HCT116 (cell line): ENCODE results near the gene RTKN2. TPM values are rescaled to one million over a fixed set of nuclear protein-coding genes. Genes with fewer than 3 reads are reported as not detected.

Experiments used
- ATAC-seq: fragments of 200-7000 bp; cut with Tn5 transposase; 2 replicates; pipeline ENCODE4 v1.9.1; 2020; ENCODE audit warnings: mild to moderate bottlenecking, moderate library complexity
- BruUV-seq: library from RNA; stranded (reverse); fragments of 400-500 nt; replicated peaks from 2 replicates; lab custom pipeline; 2021; lab: Mats Ljungman, UMichigan
- CTCF ChIA-PET: fragments of 300-600 bp; sonication (Branson Sonifier 250); formaldehyde crosslinking; loops from one replicate; lab custom pipeline; 2021; ENCODE audit warnings: antibody characterized with exemption; lab: Charles Lee
- POLR2A ChIA-PET: fragments of 300-600, 350-600 bp; sonication (Branson Sonifier 250); formaldehyde crosslinking; loops from one replicate; lab custom pipeline; 2021; ENCODE audit warnings: antibody characterized with exemption; lab: Charles Lee
- RAD21 ChIA-PET, 2 experiments: fragments of 300-600 bp; sonication (Branson Sonifier 250); formaldehyde crosslinking; loops; one replicate each; lab custom pipeline; 2023; ENCODE audit warnings: low total read pairs in 2 of 2; ENCODE audit not compliant: uncharacterized antibody in 2 of 2, unreplicated experiment in 2 of 2, low non-redundant PET in 1 of 2; lab: Charles Lee
- DNase-seq: peaks from one replicate; pipeline ENCODE4 v3.0.0-alpha.2; 2010; ENCODE audit warnings: low read depth, low spot score
- H2AFZ ChIP-seq: fragments of 200-600 bp; shearing (Covaris generic), sonication (generic); 2 replicates; pipeline ENCODE4 v1.6.1; 2017; ENCODE audit warnings: low read depth, mixed run types, mixed read lengths, antibody characterized with exemption, low read length; ENCODE audit not compliant: poor library complexity, severe bottlenecking
- H3K27ac ChIP-seq: 2 replicates; pipeline ENCODE4 v1.5.1; 2012; ENCODE audit warnings: low read depth, low read length
- H3K27me3 ChIP-seq: fragments of 200-600 bp; sonication (generic); 2 replicates; pipeline ENCODE4 v1.6.1; 2016; ENCODE audit warnings: mixed run types, low read length, mixed read lengths; ENCODE audit not compliant: insufficient read depth
- H3K36me3 ChIP-seq, 2 experiments: fragments of 200-500 bp in 1 of 2; fragments of 200-600 bp in 1 of 2; sonication (Bioruptor generic) in 1 of 2; sonication (generic) in 1 of 2; 2 replicates each; pipeline versions ENCODE4 v1.5.1 to v1.6.1; 2014 to 2016; ENCODE audit warnings: low read length in 2 of 2, inconsistent platforms in 1 of 2, mixed read lengths in 1 of 2, mixed run types in 1 of 2; ENCODE audit not compliant: insufficient read depth in 2 of 2, control insufficient read depth in 1 of 2
- H3K4me1 ChIP-seq, 2 experiments: fragments of 200-600 bp in 1 of 2; sonication (generic) in 1 of 2; 2 replicates each; pipeline versions ENCODE4 v1.5.1 to v1.6.1; 2012 to 2017; ENCODE audit warnings: low read length in 2 of 2, inconsistent platforms in 1 of 2, mild to moderate bottlenecking in 1 of 2, mixed read lengths in 1 of 2, mixed run types in 1 of 2, moderate library complexity in 1 of 2; ENCODE audit not compliant: insufficient read depth in 2 of 2, control insufficient read depth in 1 of 2
- H3K4me2 ChIP-seq: fragments of 200-600 bp; sonication (generic); 2 replicates; pipeline ENCODE4 v1.6.1; 2017; ENCODE audit warnings: mixed run types, low read length, mixed read lengths
- H3K4me3 ChIP-seq, 2 experiments: fragments of 200-600 bp in 1 of 2; sonication (generic) in 1 of 2; replicated peaks in 1 of 2; 2 replicates each; pipeline ENCODE4 v1.5.1; 2011 to 2016; ENCODE audit warnings: low read length in 2 of 2, control low read depth in 1 of 2, low read depth in 1 of 2, mild to moderate bottlenecking in 1 of 2, mixed read lengths in 1 of 2, mixed run types in 1 of 2
- H3K79me2 ChIP-seq: fragments of 200-600 bp; sonication (generic); 2 replicates; pipeline ENCODE4 v1.6.1; 2017; ENCODE audit warnings: mild to moderate bottlenecking, mixed run types, low read length, moderate library complexity, mixed read lengths; ENCODE audit not compliant: insufficient read depth
- H3K9ac ChIP-seq: fragments of 200-600 bp; sonication (generic); 2 replicates; pipeline ENCODE4 v1.6.1; 2016; ENCODE audit warnings: low read length, mixed read lengths
- H3K9me2 ChIP-seq: fragments of 200-600 bp; sonication (generic), shearing (Covaris generic); 2 replicates; pipeline ENCODE4 v1.6.1; 2017; ENCODE audit warnings: mixed run types, mild to moderate bottlenecking, moderate library complexity; ENCODE audit not compliant: insufficient read depth
- H3K9me3 ChIP-seq, 2 experiments: fragments of 200-500 bp in 1 of 2; fragments of 200-600 bp in 1 of 2; sonication (Bioruptor generic) in 1 of 2; sonication (generic) in 1 of 2; 2 replicates each; pipeline ENCODE4 v1.6.1; 2014 to 2017; ENCODE audit warnings: low read length in 2 of 2, mixed read lengths in 2 of 2, inconsistent platforms in 1 of 2, low read depth in 1 of 2, mild to moderate bottlenecking in 1 of 2, mixed run types in 1 of 2, moderate library complexity in 1 of 2; ENCODE audit not compliant: control insufficient read depth in 1 of 2, insufficient read depth in 1 of 2
- H4K20me1 ChIP-seq: fragments of 200-600 bp; sonication (generic), shearing (Covaris generic); 2 replicates; pipeline ENCODE4 v1.6.1; 2017; ENCODE audit warnings: mixed run types, mild to moderate bottlenecking, moderate library complexity; ENCODE audit not compliant: insufficient read depth
- CEBPB ChIP-seq: IDR thresholded peaks from 2 replicates; pipeline ENCODE4 v1.6.1; 2012; ENCODE audit warnings: low read depth
- CTCF ChIP-seq, 3 experiments: fragments of 200-600 bp in 1 of 3; sonication (generic) in 1 of 3; IDR thresholded peaks in 2 of 3; conservative IDR thresholded peaks in 1 of 3; 2 replicates each; pipeline ENCODE4 v1.5.1; 2012 to 2017; ENCODE audit warnings: low read depth in 2 of 3, low read length in 2 of 3, antibody characterized with exemption in 1 of 3, borderline replicate concordance in 1 of 3, control low read depth in 1 of 3, mild to moderate bottlenecking in 1 of 3, mixed read lengths in 1 of 3, mixed run types in 1 of 3, moderate library complexity in 1 of 3; ENCODE audit not compliant: insufficient read depth in 1 of 3
- EGR1 ChIP-seq: IDR thresholded peaks from 2 replicates; pipeline ENCODE4 v1.6.1; 2012; ENCODE audit warnings: low read depth
- EZH2phosphoT487 ChIP-seq: fragments of 200-600 bp; IDR thresholded peaks from 2 replicates; pipeline ENCODE4 v1.6.1; 2018; ENCODE audit warnings: antibody characterized with exemption, borderline replicate concordance
- FOSL1 ChIP-seq: IDR thresholded peaks from 2 replicates; pipeline ENCODE4 v1.6.1; 2012; ENCODE audit warnings: low read depth
- JUND ChIP-seq: IDR thresholded peaks from 2 replicates; pipeline ENCODE4 v1.6.1; 2012
- MAX ChIP-seq: IDR thresholded peaks from 2 replicates; pipeline ENCODE4 v1.6.1; 2012
- POLR2AphosphoS5 ChIP-seq: IDR thresholded peaks from 2 replicates; pipeline ENCODE4 v1.6.1; 2011; ENCODE audit warnings: mild to moderate bottlenecking, low read depth, low read length, moderate library complexity
- REST ChIP-seq: IDR thresholded peaks from 2 replicates; pipeline ENCODE4 v1.6.1; 2012; ENCODE audit warnings: low read depth
- SIN3A ChIP-seq: IDR thresholded peaks from 2 replicates; pipeline ENCODE4 v1.6.1; 2012; ENCODE audit warnings: low read depth
- TCF7L2 ChIP-seq: IDR thresholded peaks from 2 replicates; pipeline ENCODE4 v1.7.0; 2011; ENCODE audit warnings: borderline replicate concordance, inconsistent platforms; ENCODE audit not compliant: insufficient read depth, insufficient read length; ENCODE audit errors: extremely low read depth
- YY1 ChIP-seq: IDR thresholded peaks from 2 replicates; pipeline ENCODE4 v1.6.1; 2011; ENCODE audit warnings: low read length, low read depth, moderate library complexity, mild to moderate bottlenecking; ENCODE audit not compliant: insufficient replicate concordance; ENCODE audit errors: extremely low read depth
- ZNF274 ChIP-seq: fragments of 200-500 bp; sonication (Bioruptor generic); IDR thresholded peaks from 2 replicates; pipeline ENCODE4 v1.6.1; 2014; ENCODE audit warnings: mild to moderate bottlenecking, low read depth, low read length, inconsistent platforms
- intact Hi-C: fragments of 100-400 bp; cut with micrococcal nuclease; formaldehyde crosslinking; loops from 2 replicates; pipeline ENCODE4 v1.10.0; 2022
- total RNA-seq: library from RNA; stranded (reverse); gene quantifications from one replicate; pipeline ENCODE4 v1.2.1, GENCODE V29; 2021; ENCODE audit not compliant: unreplicated experiment
- TF ChIP-seq, protein P1 (sequence below): IDR thresholded peaks from 2 replicates; pipeline ENCODE4 v1.6.1; 2011; ENCODE audit warnings: mild to moderate bottlenecking, low read length, moderate library complexity; ENCODE audit not compliant: insufficient replicate concordance; ENCODE audit errors: extremely low read depth

RTKN2 gene
- total RNA-seq, 1 experiment from 2014 or later: 7.9 TPM

DNA sequence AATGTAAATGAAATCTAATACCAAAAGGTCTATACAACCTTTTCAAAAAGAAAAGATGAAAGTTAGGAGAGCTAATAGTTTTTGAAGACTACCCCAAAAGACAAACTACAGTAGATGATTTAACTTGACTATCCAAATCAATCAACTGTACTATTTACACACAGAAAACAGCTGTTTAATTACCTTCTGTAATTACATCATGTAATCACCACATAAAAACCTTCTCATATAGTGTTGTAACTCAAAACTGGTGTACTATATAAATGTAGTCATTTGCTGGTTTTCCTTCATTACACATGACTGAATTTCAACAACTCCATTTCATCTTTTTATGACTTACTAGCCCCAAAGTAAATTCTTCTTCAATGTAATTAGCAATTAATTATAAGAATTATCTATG, 4.5 kb downstream of the RTKN2 start:
- ChIA-PET CTCF (interaction anchor here (1.0 to 2.1 kb wide), 7 partner anchors 14 to 226 kb away, joined by 3 to 11 read pairs (median 7); no protein-coding TSS in a partner anchor), POLR2A (no interaction called here), RAD21 (interaction anchor here (1.0 to 1.3 kb wide), 2 partner anchors 150 to 162 kb away, joined by 3 read pairs; no protein-coding TSS in a partner anchor)
- H3K27me3 ChIP-seq: no peaks in the 10 kb centered on the region
- H2AFZ ChIP-seq: peak overlapping the region; percentile 42
- no peaks in the 10 kb centered on the region for H3K36me3 ChIP-seq
- no peak for TF ChIP-seq ZNF274
- no peak for TF ChIP-seq YY1
- no peak for TF ChIP-seq CTCF (IDR thresholded peaks at IDR 0.05 in 2 of 3, conservative IDR thresholded peaks at IDR 0.05 in 1 of 3; ENCODE audit: borderline replicate concordance in 1 of 3, insufficient read depth in 1 of 3, low read depth in 2 of 3, low read length in 2 of 3)
- no peak for TF ChIP-seq POLR2AphosphoS5
- no peak for TF ChIP-seq JUND
- TF ChIP-seq TCF7L2: no peak
- no peak for TF ChIP-seq FOSL1
- no peak for TF ChIP-seq EZH2phosphoT487
- no peak for TF ChIP-seq REST
- no peak for TF ChIP-seq SIN3A
- no peak for TF ChIP-seq CEBPB
- TF ChIP-seq MAX: no peak
- TF ChIP-seq, protein P1, sequence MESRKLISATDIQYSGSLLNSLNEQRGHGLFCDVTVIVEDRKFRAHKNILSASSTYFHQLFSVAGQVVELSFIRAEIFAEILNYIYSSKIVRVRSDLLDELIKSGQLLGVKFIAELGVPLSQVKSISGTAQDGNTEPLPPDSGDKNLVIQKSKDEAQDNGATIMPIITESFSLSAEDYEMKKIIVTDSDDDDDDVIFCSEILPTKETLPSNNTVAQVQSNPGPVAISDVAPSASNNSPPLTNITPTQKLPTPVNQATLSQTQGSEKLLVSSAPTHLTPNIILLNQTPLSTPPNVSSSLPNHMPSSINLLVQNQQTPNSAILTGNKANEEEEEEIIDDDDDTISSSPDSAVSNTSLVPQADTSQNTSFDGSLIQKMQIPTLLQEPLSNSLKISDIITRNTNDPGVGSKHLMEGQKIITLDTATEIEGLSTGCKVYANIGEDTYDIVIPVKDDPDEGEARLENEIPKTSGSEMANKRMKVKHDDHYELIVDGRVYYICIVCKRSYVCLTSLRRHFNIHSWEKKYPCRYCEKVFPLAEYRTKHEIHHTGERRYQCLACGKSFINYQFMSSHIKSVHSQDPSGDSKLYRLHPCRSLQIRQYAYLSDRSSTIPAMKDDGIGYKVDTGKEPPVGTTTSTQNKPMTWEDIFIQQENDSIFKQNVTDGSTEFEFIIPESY: no peak
- no peak for TF ChIP-seq EGR1
- intact Hi-C loops: loop anchor here (2.0 kb wide), 1 partner anchor 161 kb away; no protein-coding TSS in a partner anchor
- H3K4me1 ChIP-seq: peaks cover 3 to 13% of the 10 kb centered on the region in 2 experiments; a peak in 3 of 4 replicates
- ATAC-seq (no peak), DNase-seq (no peak)
- no peak overlapping the region for H3K27ac ChIP-seq
- H3K9me2 ChIP-seq: no peaks in the 10 kb centered on the region
- no peak overlapping the region for H3K9ac ChIP-seq
- peak overlapping the region; percentile 31; the same call in 1 of the 2 replicates for H3K4me2 ChIP-seq
- H3K79me2 ChIP-seq: peaks cover 22% of the 10 kb centered on the region
- H4K20me1 ChIP-seq: no peaks in the 10 kb centered on the region
- no peaks in the 10 kb centered on the region for H3K9me3 ChIP-seq
- no peak overlapping the region for H3K4me3 ChIP-seq
- no TSS peak for BruUV-seq
